Measurements from ENCODE around the gene SCG5.

SCG5 gene

DNA sequence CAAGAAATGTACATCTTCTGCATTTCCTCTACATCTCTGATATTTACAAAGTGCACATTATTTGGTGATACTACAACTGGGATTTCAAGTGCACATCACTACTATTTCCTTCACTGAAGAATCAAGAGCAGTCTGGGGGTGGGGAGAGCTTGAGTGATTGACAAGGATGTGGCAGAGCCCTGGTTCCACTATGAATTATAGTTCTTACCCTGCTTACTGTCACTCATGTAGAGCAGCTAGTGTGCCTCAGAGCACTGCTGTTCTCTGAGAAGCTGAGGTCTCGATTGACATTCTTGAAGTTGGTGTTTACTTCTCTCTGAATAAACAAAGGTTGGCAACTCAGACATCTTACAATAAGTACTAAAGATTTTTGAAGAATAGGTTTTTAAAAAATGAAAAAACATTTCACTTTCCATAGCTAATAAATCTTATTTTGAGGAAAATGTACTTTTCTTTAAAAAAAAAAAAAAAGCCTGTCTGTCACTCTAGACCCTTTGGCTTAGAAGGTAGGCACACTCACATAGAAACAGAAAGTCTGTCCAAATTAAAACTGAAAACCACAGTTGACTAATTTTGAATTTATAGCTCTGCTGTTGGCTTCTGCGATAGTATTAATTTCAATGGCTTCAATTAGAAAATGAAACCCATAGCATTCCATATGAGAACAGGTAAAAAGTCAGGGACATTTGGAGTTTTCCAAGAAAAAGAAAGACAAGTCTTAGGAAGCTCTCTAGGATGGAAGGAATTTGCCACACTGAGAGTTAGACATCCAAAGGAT lies 81.8 kb downstream of the SCG5 start:
- no peak for DNase-seq (ENCODE audit: low read depth in 2 of 2)

DNA sequence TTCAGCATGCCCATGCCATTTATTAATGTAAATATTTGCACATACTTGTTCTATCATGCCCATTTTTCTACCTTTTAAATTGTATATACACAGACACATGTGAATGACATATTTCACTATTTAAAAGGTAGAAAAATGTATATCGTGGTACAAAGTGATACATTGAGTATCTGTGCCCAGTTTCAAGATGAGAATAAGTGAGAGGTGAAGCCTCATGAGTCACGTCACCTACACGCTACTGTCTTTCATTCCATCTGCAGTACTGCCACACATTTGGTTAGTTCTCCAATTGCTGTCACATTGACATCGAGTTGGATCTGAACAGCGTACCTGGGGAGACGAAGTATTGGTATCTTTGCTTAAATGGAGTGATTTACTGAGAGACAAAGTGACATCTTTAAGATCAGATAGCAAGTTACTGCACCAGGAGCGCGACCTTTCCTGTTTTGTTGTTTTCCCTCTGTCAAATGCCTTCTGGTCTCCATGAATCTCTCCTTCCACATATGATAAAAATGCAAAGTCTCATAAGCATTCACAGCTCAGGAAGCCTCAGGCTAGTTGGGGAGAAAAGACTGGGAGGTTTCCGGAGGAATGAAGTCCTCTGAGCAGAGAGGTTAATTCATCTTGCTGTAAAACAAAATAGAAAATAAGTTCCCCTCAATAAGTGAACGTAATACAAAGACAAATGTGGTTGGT lies 88.3 kb downstream of the SCG5 start:
- DNase-seq (ENCODE audit: low read depth in 2 of 2), result no peak

DNA sequence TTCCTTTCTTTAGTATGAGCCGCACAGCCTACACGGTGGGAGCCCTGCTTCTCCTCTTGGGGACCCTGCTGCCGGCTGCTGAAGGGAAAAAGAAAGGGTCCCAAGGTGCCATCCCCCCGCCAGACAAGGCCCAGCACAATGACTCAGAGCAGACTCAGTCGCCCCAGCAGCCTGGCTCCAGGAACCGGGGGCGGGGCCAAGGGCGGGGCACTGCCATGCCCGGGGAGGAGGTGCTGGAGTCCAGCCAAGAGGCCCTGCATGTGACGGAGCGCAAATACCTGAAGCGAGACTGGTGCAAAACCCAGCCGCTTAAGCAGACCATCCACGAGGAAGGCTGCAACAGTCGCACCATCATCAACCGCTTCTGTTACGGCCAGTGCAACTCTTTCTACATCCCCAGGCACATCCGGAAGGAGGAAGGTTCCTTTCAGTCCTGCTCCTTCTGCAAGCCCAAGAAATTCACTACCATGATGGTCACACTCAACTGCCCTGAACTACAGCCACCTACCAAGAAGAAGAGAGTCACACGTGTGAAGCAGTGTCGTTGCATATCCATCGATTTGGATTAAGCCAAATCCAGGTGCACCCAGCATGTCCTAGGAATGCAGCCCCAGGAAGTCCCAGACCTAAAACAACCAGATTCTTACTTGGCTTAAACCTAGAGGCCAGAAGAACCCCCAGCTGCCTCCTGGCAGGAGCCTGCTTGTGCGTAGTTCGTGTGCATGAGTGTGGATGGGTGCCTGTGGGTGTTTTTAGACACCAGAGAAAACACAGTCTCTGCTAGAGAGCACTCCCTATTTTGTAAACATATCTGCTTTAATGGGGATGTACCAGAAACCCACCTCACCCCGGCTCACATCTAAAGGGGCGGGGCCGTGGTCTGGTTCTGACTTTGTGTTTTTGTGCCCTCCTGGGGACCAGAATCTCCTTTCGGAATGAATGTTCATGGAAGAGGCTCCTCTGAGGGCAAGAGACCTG lies 89.5 kb downstream of the SCG5 start:
- no peak for DNase-seq (ENCODE audit: low read depth in 2 of 2)

DNA sequence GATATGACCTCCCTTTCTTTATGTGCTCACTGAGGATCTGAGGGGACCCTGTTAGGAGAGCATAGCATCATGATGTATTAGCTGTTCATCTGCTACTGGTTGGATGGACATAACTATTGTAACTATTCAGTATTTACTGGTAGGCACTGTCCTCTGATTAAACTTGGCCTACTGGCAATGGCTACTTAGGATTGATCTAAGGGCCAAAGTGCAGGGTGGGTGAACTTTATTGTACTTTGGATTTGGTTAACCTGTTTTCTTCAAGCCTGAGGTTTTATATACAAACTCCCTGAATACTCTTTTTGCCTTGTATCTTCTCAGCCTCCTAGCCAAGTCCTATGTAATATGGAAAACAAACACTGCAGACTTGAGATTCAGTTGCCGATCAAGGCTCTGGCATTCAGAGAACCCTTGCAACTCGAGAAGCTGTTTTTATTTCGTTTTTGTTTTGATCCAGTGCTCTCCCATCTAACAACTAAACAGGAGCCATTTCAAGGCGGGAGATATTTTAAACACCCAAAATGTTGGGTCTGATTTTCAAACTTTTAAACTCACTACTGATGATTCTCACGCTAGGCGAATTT lies 91.2 kb downstream of the SCG5 start:
- no peak for DNase-seq (ENCODE audit: low read depth in 2 of 2)

DNA sequence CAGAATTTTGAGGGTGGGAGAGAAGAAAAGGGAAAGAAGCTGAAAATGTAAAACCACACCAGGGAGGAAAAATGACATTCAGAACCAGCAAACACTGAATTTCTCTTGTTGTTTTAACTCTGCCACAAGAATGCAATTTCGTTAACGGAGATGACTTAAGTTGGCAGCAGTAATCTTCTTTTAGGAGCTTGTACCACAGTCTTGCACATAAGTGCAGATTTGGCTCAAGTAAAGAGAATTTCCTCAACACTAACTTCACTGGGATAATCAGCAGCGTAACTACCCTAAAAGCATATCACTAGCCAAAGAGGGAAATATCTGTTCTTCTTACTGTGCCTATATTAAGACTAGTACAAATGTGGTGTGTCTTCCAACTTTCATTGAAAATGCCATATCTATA lies 91.8 kb downstream of the SCG5 start:
- DNase-seq (ENCODE audit: low read depth in 2 of 2), result no peak

DNA sequence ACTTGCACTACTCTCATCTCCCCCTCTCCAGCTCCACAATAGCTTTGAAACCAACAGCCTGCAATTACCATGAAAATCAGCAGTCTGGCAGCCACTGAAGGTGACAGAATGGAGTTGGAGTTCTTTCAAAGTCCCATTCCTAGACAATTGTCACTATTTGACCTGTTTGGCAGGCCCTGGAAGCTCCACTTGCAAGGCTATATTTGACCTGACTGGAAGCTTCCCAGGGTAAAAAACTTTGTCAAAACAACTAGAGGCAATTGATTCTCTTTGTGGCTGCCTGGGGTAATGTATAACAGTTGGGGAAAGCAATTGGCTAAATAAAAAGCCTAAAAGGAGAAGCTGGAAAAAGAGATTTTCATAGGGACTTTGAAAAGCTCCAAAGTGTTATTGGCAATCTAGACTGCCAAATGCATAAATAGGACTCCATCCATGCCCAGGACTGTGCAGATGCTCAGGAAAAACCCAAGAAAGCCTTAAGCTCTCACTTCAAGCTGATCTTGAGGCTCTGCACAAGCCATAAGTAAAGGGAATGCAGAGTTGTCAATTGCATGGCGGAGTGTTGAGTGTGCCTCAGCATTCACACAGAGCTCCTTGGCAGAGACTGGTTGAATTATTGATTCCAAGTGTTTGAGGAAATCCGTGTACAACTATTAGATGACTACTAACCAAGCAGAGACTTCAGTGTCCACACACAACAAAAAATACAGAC lies 94.6 kb downstream of the SCG5 start:
- no peak for DNase-seq (ENCODE audit: low read depth in 2 of 2)

DNA sequence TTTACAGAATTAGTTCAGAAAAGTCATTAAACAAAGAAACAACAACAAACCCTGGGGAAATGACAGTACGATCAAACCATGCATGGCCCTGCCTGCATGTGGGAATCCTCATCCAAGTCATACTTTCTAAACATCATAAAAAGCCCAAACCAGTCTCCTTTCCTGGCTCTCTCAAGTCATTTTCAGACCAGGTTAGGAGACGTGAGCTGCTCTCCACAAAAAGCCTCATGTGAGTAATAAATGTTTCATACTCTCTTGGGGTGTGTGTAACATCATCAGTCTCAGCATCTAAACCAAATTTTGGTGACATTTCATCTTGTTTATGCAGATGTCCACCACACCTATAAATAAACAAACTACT lies 95.2 kb downstream of the SCG5 start:
- no peak for DNase-seq (ENCODE audit: low read depth in 2 of 2)

DNA sequence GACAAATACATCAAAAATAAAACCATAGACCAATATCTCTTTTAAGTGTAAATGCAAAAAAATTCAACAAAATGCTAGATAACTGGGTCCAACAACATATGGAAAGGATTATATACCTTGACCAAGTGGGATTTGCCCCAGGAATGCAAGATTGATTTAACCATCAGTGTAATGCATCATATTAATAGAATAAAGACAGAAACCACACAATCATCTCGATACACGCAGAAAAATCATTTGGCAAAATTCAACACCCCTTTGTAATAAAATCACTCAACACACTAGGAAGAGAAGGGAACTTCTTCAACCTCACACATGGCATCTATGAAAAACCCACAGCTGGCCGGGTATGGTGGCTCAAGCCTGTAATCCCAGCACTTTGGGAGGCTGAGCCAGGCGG lies 95.8 kb downstream of the SCG5 start:
- no peak for DNase-seq (ENCODE audit: low read depth in 2 of 2)

DNA sequence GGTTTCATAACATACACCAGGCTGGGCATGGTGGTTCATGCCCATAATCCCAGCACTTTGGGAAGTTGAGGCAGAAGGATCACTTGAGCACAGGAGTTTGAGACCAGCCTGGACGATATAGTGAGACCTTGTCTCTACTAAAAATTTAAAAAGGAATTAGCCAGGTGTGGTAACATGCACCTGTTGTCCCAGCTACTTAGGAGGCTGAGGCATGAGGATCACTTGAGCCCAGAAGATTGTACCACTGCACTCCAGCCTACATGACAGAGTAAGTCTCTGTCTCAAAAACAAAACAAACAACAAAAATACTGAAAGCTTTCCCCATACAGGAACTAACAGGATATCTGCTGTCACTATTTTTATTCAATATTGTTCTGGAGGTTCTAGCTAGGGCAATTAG lies 97.2 kb downstream of the SCG5 start:
- no peak for DNase-seq (ENCODE audit: low read depth in 2 of 2)

DNA sequence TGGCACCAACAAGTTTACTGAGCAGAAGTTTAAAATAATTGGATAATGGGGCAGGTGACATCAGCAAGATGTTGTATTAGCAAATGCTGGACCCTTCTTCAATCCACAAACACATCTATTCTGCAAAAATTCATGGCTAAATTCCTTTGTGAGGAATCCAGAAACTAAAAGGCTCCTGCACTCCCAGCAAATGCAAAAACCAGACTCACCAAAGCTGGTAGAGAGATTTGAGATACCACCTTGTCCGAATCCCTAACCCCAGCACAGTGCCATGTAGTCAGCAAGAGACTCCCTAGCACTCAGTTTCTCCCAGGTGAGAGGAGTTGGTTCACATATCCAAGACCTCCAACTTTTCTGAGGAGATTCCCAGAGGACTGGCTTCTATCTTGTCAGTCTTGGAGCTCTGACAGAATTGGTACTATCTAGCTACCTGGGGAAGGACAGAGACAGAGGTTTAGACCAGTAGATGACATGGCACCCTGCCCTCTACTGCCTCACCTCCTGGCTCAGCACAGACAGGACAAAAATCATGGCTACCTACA lies 98.1 kb downstream of the SCG5 start:
- no peak for DNase-seq (ENCODE audit: low read depth in 2 of 2)

DNA sequence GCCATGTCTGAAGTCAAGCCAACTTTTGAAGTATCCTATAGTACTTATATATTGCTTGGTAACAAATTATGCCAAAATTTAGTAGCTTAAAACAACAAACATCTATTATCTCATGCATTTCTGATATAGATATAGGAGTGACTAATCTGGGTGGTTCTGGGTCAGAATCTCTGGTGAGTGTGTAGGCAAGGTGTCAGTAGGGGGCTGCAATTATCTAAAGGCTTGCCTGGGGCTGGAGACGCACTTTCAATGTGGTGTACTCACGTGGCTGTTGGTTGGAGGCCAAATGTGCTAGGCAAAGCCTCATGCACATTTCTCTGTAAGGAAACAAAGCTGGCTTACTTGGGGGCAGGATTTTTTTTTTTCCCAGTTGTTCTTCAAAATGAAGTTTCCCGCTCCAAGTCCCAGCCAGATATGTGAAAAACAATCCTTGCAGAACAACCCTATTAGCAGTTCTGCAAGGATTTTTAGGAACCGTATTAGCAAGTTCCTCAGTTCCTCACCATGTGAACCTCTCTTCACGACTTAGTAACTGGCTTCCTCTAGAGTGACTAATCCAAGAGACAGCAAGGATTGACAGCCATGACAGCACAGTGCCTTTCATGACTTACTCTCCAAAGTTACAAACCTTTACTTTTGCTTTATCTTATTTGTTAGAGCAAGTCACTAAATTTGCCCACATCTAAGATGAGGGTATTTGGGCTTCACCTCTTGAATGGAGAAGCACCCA lies 102.1 kb downstream of the SCG5 start:
- DNase-seq (ENCODE audit: low read depth in 2 of 2), result no peak

DNA sequence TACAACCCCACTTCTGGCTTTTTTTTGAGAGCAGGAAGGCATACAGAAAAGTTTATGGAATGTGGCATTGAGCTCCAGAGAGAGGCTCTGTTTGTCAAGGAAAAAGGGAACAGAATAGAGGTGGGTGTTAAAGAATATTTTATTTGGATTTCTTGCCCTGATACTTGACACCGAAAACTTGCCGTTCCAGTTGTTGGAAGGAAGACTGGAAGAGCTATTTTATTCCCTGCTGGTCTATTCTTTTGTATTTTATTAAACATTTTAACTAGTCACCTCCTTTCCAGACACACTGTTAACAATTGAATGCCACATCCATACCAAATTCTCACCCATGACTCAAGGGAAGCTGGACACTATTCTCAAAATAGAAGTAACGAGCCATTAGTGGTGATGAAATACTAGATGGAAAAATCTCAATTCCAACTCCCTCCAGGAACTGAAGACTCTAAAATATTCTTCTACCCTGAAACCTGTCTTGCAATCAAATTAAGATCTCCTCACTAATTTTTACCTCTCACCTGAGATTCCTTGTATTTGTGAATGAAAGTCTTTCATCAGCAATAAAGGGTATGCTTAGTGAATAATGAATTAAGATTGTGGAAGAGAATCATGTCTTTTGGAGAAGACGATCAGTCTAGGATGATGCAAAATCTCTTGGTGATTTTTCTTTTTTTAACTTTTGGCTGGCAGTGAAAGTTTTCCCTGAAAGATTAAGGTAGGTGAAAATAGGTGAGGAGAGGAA lies 104.8 kb downstream of the SCG5 start:
- no peak for DNase-seq (ENCODE audit: low read depth in 2 of 2)

Measured in stimulated activated CD8-positive, alpha-beta memory T cell treated with anti-CD3 and anti-CD28 coated beads, Interleukin-2, amount 100 ng/mL, for 48 hours (primary cell).